ENCODE results near the gene AGAP1. TPM values are rescaled to one million over a fixed set of nuclear protein-coding genes. Genes with fewer than 3 reads are reported as not detected.

Gene AGAP1
- total RNA-seq, 1 donor from 2014 or later = 44.0 TPM

DNA sequence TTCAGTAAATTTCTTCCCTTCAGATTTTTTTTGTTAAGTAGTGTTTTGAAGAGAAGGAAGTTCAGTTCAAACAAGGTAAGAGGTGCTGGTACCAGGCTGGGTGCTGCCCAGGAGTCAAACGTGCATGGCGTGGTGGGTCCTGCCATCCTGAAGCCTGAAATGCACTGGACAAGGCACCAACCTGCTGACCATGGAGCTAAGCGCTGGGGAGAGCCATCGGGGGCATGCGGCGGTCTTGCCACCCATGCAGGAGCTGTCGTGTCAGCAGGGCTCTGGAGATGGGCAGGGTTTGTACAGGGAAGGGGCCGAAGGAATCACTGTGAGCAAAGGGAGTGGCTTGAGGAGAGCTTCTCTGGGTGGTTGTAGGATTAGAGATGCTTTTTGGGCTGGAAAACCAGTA, 547.8 kb downstream of the AGAP1 start:
- no peak for DNase-seq (ENCODE audit: low spot score in 2 of 2, unreplicated experiment in 2 of 2)
- Mint-ChIP-seq H3K9me3 (no peaks in the 10 kb centered on the region), H3K4me1 (peaks cover 3% of the 10 kb centered on the region), H3K4me3 (no peak overlapping the region), H3K36me3 (peaks cover 27% of the 10 kb centered on the region), H3K27me3 (ENCODE audit: low read depth) (no peaks in the 10 kb centered on the region), H3K27ac (no peak overlapping the region)
- TF ChIP-seq, protein P1, sequence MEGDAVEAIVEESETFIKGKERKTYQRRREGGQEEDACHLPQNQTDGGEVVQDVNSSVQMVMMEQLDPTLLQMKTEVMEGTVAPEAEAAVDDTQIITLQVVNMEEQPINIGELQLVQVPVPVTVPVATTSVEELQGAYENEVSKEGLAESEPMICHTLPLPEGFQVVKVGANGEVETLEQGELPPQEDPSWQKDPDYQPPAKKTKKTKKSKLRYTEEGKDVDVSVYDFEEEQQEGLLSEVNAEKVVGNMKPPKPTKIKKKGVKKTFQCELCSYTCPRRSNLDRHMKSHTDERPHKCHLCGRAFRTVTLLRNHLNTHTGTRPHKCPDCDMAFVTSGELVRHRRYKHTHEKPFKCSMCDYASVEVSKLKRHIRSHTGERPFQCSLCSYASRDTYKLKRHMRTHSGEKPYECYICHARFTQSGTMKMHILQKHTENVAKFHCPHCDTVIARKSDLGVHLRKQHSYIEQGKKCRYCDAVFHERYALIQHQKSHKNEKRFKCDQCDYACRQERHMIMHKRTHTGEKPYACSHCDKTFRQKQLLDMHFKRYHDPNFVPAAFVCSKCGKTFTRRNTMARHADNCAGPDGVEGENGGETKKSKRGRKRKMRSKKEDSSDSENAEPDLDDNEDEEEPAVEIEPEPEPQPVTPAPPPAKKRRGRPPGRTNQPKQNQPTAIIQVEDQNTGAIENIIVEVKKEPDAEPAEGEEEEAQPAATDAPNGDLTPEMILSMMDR (IDR thresholded peaks at IDR 0.05; ENCODE audit: unreplicated experiment) = no peak

DNA sequence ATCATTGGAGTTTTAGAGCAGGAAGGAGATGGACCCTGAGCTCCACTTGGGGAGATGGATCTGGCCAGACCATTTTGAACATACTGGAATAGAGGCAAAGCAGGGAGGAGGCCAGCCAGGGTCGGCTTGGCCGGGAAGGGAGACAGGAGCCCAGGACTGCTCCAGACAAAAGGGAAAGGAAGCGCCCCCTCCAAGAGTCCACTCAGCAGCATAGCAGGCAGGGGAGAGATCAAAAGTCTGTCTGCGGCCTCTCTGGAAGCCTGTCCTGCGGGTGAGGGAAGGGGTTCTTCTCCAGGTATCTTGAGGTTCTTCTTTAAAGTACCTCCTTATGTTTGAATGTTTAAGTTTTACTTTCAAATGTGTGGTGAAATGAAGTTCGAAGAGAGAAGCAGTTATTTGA, 548.2 kb downstream of the AGAP1 start:
- Mint-ChIP-seq H3K4me3 (no peak overlapping the region), H3K4me1 (peaks cover 3% of the 10 kb centered on the region), H3K27me3 (ENCODE audit: low read depth) (no peaks in the 10 kb centered on the region), H3K27ac (no peak overlapping the region), H3K36me3 (peaks cover 27% of the 10 kb centered on the region), H3K9me3 (no peaks in the 10 kb centered on the region)
- no peak for DNase-seq (ENCODE audit: low spot score in 2 of 2, unreplicated experiment in 2 of 2)
- TF ChIP-seq, protein P1 (IDR thresholded peaks at IDR 0.05; ENCODE audit: unreplicated experiment) = no peak

DNA sequence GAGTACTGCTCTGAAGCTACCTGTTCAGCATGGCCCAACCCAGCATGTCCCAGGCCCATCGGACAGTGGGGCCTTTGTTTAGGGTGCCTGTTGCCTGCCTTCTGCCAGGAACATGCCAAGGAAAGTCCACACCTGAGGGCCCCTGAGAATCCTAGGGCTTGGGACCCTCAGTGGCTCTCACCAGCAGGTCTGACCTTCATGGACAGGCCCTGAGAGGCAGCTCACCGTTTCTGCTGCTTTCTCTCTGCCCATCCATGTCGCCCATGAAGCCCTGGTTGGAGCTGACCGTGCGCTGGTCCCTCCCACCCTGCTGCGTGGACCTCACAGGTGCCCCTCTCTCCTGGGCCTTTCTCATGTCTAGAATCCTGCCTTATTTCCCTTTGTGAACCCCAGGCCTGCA, 550.3 kb downstream of the AGAP1 start:
- no peak overlapping the region for H3K4me3 Mint-ChIP-seq
- no peaks in the 10 kb centered on the region for H3K9me3 Mint-ChIP-seq
- TF ChIP-seq, protein P1 (IDR thresholded peaks at IDR 0.05; ENCODE audit: unreplicated experiment) = no peak
- DNase-seq (ENCODE audit: low spot score in 2 of 2, unreplicated experiment in 2 of 2) = no peak
- H3K27me3 Mint-ChIP-seq (ENCODE audit: low read depth) = no peaks in the 10 kb centered on the region
- H3K4me1 Mint-ChIP-seq = peaks cover 3% of the 10 kb centered on the region
- H3K36me3 Mint-ChIP-seq = peaks cover 36% of the 10 kb centered on the region
- H3K27ac Mint-ChIP-seq = no peak overlapping the region

DNA sequence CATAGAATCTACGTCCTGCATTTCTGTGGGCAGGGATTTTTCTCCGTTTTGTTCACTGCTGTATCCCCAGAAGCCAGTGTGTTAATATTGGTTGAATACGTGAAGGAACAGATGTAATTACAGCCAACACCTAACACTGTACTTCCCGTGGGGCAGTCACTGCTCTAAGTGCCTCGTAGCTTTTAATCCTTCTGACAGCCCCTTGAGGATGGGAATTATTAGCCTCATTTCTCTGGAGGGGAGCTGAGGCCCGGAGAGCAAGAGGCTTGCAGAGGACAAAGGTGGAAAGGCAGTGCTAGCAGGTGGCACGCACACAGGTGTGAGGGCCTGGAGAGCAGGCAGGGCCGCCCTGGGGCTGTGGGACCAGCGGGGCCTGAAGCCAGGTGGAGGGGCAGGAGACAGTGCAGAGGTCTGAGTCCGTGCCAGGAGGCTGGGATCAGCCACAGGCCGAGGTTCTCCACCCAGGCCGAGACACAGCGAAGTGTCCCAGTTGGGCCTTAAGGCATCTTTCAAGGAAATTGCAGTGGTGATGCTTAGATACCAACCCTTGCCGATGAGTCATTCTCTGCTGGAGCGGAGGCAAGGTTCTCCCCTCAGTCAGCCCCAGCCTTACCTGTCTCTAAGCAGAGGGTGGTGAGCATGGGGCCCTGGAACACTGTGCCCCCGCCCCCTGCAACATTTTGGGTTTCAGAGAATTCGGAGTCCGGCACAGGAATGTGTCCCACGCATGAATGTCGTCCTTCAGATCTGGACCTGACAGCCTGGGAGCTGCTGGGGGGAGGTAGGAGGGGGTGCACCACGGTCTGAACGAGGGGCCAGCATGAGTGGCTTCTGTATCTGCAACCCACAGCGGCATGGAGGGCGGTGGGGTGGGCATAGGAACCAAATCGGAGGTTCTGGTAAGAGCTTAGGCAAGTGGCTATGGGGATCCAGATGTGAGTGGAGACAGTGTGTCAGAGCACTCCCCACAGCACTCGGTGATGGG, 551.7 kb downstream of the AGAP1 start:
- Mint-ChIP-seq H3K27me3 (ENCODE audit: low read depth) (no peaks in the 10 kb centered on the region), H3K9me3 (no peaks in the 10 kb centered on the region), H3K4me1 (peaks cover 2% of the 10 kb centered on the region), H3K4me3 (no peak overlapping the region), H3K36me3 (peaks cover 30% of the 10 kb centered on the region), H3K27ac (no peak overlapping the region)
- no peak for DNase-seq (ENCODE audit: low spot score in 2 of 2, unreplicated experiment in 2 of 2)
- TF ChIP-seq, protein P1 (IDR thresholded peaks at IDR 0.05; ENCODE audit: unreplicated experiment) = no peak

DNA sequence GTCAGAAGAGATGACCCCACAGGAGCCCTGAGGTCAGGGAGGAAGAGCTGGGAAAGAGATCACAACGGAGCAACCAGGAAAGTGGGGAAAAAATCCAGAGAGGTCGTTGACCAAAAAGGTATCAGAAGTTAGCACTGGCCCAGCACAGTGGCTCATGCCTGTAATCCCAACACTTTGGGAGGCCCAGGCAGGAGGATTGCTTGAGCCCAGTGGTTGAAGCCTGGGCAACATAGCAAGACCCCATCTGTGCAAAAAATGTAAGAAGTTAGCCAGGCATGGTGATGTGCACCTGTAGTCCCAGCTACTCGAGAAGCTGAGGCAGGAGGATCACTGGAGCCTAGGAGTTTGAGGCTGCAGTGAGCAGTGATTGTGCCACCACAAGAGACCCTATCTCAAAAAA, 552.9 kb downstream of the AGAP1 start:
- TF ChIP-seq, protein P1 (IDR thresholded peaks at IDR 0.05; ENCODE audit: unreplicated experiment) = no peak
- Mint-ChIP-seq H3K9me3 (no peaks in the 10 kb centered on the region), H3K4me1 (no peaks in the 10 kb centered on the region), H3K27me3 (ENCODE audit: low read depth) (no peaks in the 10 kb centered on the region), H3K36me3 (peaks cover 22% of the 10 kb centered on the region), H3K27ac (no peak overlapping the region), H3K4me3 (no peak overlapping the region)
- DNase-seq (ENCODE audit: low spot score in 2 of 2, unreplicated experiment in 2 of 2) = no peak

Measured in mesothelial cell of epicardium (in vitro differentiated cells).